ENCODE results near the gene MUC12.
A peak's percentile ranks its signal among the peaks of the same experiment; 100 is the strongest.
"Not testable (repeated sequence)": the region's sequence is repeated elsewhere in the genome, so short reads cannot be mapped to it uniquely, and the experiment has no call there.

MUC12 gene

DNA sequence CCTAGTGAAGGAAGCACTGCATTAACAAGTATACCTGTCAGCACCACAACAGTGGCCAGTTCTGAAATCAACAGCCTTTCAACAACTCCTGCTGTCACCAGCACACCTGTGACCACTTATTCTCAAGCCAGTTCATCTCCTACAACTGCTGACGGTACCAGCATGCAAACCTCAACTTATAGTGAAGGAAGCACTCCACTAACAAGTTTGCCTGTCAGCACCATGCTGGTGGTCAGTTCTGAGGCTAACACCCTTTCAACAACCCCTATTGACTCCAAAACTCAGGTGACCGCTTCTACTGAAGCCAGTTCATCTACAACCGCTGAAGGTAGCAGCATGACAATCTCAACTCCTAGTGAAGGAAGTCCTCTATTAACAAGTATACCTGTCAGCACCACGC, 66.6 kb downstream of the MUC12 start:
- H3K4me3 ChIP-seq (replicated peaks; ENCODE audit: insufficient read depth, low read length): no peak overlapping the region
- TF ChIP-seq, protein P1, sequence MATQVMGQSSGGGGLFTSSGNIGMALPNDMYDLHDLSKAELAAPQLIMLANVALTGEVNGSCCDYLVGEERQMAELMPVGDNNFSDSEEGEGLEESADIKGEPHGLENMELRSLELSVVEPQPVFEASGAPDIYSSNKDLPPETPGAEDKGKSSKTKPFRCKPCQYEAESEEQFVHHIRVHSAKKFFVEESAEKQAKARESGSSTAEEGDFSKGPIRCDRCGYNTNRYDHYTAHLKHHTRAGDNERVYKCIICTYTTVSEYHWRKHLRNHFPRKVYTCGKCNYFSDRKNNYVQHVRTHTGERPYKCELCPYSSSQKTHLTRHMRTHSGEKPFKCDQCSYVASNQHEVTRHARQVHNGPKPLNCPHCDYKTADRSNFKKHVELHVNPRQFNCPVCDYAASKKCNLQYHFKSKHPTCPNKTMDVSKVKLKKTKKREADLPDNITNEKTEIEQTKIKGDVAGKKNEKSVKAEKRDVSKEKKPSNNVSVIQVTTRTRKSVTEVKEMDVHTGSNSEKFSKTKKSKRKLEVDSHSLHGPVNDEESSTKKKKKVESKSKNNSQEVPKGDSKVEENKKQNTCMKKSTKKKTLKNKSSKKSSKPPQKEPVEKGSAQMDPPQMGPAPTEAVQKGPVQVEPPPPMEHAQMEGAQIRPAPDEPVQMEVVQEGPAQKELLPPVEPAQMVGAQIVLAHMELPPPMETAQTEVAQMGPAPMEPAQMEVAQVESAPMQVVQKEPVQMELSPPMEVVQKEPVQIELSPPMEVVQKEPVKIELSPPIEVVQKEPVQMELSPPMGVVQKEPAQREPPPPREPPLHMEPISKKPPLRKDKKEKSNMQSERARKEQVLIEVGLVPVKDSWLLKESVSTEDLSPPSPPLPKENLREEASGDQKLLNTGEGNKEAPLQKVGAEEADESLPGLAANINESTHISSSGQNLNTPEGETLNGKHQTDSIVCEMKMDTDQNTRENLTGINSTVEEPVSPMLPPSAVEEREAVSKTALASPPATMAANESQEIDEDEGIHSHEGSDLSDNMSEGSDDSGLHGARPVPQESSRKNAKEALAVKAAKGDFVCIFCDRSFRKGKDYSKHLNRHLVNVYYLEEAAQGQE (IDR thresholded peaks at IDR 0.05; ENCODE audit: insufficient replicate concordance, low read depth): no peak
- TF ChIP-seq SPI1 (IDR thresholded peaks at IDR 0.05; ENCODE audit: borderline replicate concordance, low read depth): no peak
- TF ChIP-seq GABPA (IDR thresholded peaks at IDR 0.05; ENCODE audit: low read depth): no peak
- TF ChIP-seq POLR2AphosphoS5 (IDR thresholded peaks at IDR 0.05; ENCODE audit: low read depth): no peak
- TF ChIP-seq, protein P2, sequence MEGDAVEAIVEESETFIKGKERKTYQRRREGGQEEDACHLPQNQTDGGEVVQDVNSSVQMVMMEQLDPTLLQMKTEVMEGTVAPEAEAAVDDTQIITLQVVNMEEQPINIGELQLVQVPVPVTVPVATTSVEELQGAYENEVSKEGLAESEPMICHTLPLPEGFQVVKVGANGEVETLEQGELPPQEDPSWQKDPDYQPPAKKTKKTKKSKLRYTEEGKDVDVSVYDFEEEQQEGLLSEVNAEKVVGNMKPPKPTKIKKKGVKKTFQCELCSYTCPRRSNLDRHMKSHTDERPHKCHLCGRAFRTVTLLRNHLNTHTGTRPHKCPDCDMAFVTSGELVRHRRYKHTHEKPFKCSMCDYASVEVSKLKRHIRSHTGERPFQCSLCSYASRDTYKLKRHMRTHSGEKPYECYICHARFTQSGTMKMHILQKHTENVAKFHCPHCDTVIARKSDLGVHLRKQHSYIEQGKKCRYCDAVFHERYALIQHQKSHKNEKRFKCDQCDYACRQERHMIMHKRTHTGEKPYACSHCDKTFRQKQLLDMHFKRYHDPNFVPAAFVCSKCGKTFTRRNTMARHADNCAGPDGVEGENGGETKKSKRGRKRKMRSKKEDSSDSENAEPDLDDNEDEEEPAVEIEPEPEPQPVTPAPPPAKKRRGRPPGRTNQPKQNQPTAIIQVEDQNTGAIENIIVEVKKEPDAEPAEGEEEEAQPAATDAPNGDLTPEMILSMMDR (IDR thresholded peaks at IDR 0.05; ENCODE audit: insufficient read depth, low read length): no peak
- no peak overlapping the region for H3K27ac ChIP-seq (replicated peaks)
- DNase-seq (ENCODE audit: low read depth in 1 of 2, low spot score in 1 of 2): no peak
- no peaks in the 10 kb centered on the region for H3K27me3 ChIP-seq (ENCODE audit: insufficient read depth, poor library complexity, severe bottlenecking)

DNA sequence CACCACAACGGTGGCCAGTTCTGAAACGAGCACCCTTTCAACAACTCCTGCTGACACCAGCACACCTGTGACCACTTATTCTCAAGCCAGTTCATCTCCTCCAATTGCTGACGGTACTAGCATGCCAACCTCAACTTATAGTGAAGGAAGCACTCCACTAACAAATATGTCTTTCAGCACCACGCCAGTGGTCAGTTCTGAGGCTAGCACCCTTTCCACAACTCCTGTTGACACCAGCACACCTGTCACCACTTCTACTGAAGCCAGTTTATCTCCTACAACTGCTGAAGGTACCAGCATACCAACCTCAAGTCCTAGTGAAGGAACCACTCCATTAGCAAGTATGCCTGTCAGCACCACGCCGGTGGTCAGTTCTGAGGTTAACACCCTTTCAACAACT, 71.9 kb downstream of the MUC12 start:
- TF ChIP-seq, protein P1 (IDR thresholded peaks at IDR 0.05; ENCODE audit: insufficient replicate concordance, low read depth): peak; percentile 72
- H3K27me3 ChIP-seq (ENCODE audit: insufficient read depth, poor library complexity, severe bottlenecking); H3K27ac ChIP-seq (replicated peaks); H3K4me3 ChIP-seq (replicated peaks; ENCODE audit: insufficient read depth, low read length); DNase-seq (ENCODE audit: low read depth in 1 of 2, low spot score in 1 of 2): not testable (repeated sequence)

DNA sequence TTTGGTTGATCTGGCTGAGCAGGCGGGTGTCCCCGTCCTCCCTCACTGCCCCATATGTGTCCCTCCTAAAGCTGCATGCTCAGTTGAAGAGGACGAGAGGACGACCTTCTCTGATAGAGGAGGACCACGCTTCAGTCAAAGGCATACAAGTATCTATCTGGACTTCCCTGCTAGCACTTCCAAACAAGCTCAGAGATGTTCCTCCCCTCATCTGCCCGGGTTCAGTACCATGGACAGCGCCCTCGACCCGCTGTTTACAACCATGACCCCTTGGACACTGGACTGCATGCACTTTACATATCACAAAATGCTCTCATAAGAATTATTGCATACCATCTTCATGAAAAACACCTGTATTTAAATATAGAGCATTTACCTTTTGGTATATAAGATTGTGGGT, 89.0 kb downstream of the MUC12 start:
- H3K27me3 ChIP-seq (ENCODE audit: insufficient read depth, poor library complexity, severe bottlenecking): peaks cover 12% of the 10 kb centered on the region
- TF ChIP-seq, protein P1 (IDR thresholded peaks at IDR 0.05; ENCODE audit: insufficient replicate concordance, low read depth): peak; percentile 99
- TF ChIP-seq POLR2AphosphoS5 (IDR thresholded peaks at IDR 0.05; ENCODE audit: low read depth): no peak
- DNase-seq (ENCODE audit: low read depth in 1 of 2, low spot score in 1 of 2): peak in 1 of 2 experiments; percentile 28
- no peak overlapping the region for H3K27ac ChIP-seq (replicated peaks)
- no peak overlapping the region for H3K4me3 ChIP-seq (replicated peaks; ENCODE audit: insufficient read depth, low read length)

DNA sequence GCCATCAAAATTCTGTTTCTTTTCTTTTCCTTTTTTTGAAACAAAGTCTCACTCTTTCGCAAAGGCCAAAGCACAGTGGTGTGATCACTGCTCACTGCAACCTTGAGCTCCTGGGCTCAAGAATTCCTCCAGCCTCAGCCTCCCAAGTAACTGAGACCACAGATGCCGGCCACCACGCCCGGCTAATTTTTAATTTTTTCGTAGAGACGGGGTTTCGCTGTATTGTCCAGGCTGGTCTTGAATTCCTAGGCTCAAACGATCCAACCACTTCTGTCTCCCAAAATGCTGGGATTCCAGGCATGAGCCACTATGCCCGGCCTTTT, 90.2 kb downstream of the MUC12 start:
- DNase-seq (ENCODE audit: low read depth in 1 of 2, low spot score in 1 of 2): no peak
- no peak overlapping the region for H3K27ac ChIP-seq (replicated peaks)
- H3K27me3 ChIP-seq (ENCODE audit: insufficient read depth, poor library complexity, severe bottlenecking): peaks cover 8% of the 10 kb centered on the region
- no peak overlapping the region for H3K4me3 ChIP-seq (replicated peaks; ENCODE audit: insufficient read depth, low read length)
- TF ChIP-seq SPI1 (IDR thresholded peaks at IDR 0.05; ENCODE audit: borderline replicate concordance, low read depth) (no peak), POLR2AphosphoS5 (IDR thresholded peaks at IDR 0.05; ENCODE audit: low read depth) (no peak), GABPA (IDR thresholded peaks at IDR 0.05; ENCODE audit: low read depth) (no peak)
- TF ChIP-seq, protein P2 (IDR thresholded peaks at IDR 0.05; ENCODE audit: insufficient read depth, low read length): no peak
- TF ChIP-seq, protein P1 (IDR thresholded peaks at IDR 0.05; ENCODE audit: insufficient replicate concordance, low read depth): no peak

Measured in HL-60 (cell line).